IMR-90 (cell line): ENCODE measurements around the gene GLIS1.

Experiments used
- CEBPB ChIP-seq: IDR thresholded peaks from 2 replicates; pipeline ENCODE4 v1.6.1; 2012; ENCODE audit warnings: low read depth, low read length, improper control_type of control experiment
- FOS ChIP-seq: fragments of 150-350 bp; IDR thresholded peaks from 2 replicates; pipeline ENCODE4 v1.6.1; 2016; ENCODE audit warnings: low read depth, low read length
- MAFK ChIP-seq: IDR thresholded peaks from 2 replicates; pipeline ENCODE4 v1.6.1; 2012; ENCODE audit warnings: low read depth, low read length, improper control_type of control experiment
- POLR2A ChIP-seq: IDR thresholded peaks from 2 replicates; pipeline ENCODE4 v1.6.1; 2012; ENCODE audit warnings: mild to moderate bottlenecking, low read depth, low read length
- RAD21 ChIP-seq: IDR thresholded peaks from 2 replicates; pipeline ENCODE4 v1.6.1; 2012; ENCODE audit warnings: low read length, improper control_type of control experiment
- SMC3 ChIP-seq: fragments of 150-350 bp; IDR thresholded peaks from 2 replicates; pipeline ENCODE4 v1.6.1; 2016; ENCODE audit warnings: low read depth, mild to moderate bottlenecking, antibody characterized with exemption, low read length, moderate library complexity
- TF ChIP-seq, protein P1 (sequence below): conservative IDR thresholded peaks from 2 replicates; pipeline ENCODE4 v1.5.1; 2012; ENCODE audit warnings: mild to moderate bottlenecking, low read depth, low read length, improper control_type of control experiment
- TF ChIP-seq, protein P2 (sequence below): fragments of 150-350 bp; IDR thresholded peaks from 2 replicates; pipeline ENCODE4 v1.6.1; 2017; ENCODE audit warnings: mild to moderate bottlenecking, antibody characterized with exemption, low read length, low read depth

DNA sequence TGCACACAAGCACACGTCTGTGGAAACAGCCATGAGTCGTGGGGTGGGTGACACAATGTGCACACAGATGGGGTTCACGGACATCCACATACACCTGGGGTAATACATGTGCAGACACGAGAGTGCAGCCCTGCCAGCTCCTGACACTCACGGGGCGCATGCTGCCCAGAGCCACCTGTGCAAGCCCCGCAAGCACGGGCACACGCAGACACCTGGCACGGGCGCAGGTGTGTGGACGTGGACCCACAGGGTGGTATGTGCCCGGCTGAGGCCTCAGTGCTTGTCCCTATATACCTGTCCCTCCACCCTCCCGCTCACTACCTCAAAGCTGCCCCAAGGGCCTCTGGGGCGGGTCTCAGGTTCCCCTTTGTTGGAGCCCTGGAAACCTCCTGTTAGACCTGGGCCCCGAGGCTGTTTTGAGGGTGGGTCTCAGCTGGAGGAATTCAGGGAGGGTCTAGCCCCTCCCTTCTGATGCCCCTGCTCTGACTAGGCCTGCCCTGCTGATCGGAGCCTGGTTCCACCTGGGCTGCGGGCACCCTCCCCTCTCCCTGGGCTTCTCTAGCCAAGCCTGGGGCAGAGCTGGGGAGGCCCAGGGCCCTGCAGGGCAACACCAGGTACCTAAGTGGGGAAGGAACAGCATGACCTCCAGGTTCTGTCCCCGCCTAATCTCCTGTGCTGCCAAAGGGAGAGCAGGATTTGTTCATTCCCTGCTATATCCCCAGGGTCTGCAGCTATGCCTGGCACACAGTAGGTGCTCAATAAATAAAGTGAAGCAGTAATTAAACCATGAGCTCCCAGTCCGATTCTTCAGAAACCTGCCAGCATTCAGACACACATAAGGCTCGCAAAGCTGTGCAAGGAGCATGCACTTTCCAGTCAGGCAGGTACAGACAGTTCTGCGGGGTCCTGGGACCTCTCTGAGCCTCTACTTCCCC, 230.6 kb downstream of the GLIS1 start:
- TF ChIP-seq, protein P1, sequence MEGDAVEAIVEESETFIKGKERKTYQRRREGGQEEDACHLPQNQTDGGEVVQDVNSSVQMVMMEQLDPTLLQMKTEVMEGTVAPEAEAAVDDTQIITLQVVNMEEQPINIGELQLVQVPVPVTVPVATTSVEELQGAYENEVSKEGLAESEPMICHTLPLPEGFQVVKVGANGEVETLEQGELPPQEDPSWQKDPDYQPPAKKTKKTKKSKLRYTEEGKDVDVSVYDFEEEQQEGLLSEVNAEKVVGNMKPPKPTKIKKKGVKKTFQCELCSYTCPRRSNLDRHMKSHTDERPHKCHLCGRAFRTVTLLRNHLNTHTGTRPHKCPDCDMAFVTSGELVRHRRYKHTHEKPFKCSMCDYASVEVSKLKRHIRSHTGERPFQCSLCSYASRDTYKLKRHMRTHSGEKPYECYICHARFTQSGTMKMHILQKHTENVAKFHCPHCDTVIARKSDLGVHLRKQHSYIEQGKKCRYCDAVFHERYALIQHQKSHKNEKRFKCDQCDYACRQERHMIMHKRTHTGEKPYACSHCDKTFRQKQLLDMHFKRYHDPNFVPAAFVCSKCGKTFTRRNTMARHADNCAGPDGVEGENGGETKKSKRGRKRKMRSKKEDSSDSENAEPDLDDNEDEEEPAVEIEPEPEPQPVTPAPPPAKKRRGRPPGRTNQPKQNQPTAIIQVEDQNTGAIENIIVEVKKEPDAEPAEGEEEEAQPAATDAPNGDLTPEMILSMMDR, result no peak
- no peak for TF ChIP-seq MAFK
- TF ChIP-seq CEBPB, result no peak
- no peak for TF ChIP-seq POLR2A
- TF ChIP-seq SMC3, result no peak
- TF ChIP-seq FOS, result no peak
- no peak for TF ChIP-seq RAD21
- TF ChIP-seq, protein P2, sequence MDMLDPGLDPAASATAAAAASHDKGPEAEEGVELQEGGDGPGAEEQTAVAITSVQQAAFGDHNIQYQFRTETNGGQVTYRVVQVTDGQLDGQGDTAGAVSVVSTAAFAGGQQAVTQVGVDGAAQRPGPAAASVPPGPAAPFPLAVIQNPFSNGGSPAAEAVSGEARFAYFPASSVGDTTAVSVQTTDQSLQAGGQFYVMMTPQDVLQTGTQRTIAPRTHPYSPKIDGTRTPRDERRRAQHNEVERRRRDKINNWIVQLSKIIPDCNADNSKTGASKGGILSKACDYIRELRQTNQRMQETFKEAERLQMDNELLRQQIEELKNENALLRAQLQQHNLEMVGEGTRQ, result no peak
